22Rv1 (cell line): ENCODE data around the gene CYTIP.

ENCODE experiments used
- H3K27ac ChIP-seq: fragments of 450-650 bp; 2 replicates; pipeline ENCODE4 v1.5.1; 2017
- ZFX ChIP-seq: fragments of 450-650 bp; IDR thresholded peaks from 2 replicates; pipeline ENCODE4 v1.6.1; 2017; ENCODE audit warnings: antibody characterized with exemption, borderline replicate concordance
- TF ChIP-seq, protein P1 (sequence below): fragments of 450-650 bp; IDR thresholded peaks from 2 replicates; pipeline ENCODE4 v1.5.1; 2017; ENCODE audit warnings: mild to moderate bottlenecking

The CYTIP gene

DNA sequence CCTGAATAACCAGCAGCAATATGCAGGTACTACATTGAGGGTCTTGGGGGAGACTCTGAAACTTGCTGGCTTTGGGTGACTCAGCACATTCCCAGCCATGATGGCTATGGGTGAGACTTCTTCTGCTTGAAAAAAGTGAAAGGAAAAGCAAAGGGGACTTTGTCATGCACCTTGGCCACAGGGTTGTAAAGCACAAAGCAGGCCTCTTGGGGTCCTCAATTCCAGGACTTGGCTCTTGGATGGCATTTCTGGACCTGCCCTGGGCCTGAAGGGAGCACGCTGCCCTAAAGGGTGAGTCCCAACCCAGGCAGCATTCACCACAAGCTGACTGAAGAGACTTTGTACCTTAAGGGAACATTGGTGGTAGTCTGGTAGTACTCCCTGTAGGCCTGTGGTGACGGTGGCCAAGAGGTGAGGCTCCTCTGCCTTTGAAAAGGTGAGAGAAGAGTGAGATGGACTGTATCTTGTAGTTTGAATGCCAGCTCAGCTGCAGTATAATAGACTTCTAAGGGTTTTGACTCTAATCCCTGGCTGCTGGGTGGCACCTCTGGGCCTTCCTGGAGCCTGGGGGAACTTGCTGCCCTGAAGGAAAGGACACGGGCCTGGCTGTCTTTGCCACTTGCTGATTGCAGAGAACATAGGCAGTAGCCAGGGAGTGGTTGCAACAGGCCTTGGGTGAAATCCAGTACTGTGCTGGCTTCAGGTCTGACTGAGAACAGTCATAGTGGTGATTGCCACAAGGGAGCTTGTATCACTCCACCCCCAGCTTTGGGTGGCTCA lies 36.5 kb upstream of the CYTIP start:
- H3K27ac ChIP-seq: no peak overlapping the region
- TF ChIP-seq, protein P1, sequence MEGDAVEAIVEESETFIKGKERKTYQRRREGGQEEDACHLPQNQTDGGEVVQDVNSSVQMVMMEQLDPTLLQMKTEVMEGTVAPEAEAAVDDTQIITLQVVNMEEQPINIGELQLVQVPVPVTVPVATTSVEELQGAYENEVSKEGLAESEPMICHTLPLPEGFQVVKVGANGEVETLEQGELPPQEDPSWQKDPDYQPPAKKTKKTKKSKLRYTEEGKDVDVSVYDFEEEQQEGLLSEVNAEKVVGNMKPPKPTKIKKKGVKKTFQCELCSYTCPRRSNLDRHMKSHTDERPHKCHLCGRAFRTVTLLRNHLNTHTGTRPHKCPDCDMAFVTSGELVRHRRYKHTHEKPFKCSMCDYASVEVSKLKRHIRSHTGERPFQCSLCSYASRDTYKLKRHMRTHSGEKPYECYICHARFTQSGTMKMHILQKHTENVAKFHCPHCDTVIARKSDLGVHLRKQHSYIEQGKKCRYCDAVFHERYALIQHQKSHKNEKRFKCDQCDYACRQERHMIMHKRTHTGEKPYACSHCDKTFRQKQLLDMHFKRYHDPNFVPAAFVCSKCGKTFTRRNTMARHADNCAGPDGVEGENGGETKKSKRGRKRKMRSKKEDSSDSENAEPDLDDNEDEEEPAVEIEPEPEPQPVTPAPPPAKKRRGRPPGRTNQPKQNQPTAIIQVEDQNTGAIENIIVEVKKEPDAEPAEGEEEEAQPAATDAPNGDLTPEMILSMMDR: no peak
- TF ChIP-seq ZFX: no peak

DNA sequence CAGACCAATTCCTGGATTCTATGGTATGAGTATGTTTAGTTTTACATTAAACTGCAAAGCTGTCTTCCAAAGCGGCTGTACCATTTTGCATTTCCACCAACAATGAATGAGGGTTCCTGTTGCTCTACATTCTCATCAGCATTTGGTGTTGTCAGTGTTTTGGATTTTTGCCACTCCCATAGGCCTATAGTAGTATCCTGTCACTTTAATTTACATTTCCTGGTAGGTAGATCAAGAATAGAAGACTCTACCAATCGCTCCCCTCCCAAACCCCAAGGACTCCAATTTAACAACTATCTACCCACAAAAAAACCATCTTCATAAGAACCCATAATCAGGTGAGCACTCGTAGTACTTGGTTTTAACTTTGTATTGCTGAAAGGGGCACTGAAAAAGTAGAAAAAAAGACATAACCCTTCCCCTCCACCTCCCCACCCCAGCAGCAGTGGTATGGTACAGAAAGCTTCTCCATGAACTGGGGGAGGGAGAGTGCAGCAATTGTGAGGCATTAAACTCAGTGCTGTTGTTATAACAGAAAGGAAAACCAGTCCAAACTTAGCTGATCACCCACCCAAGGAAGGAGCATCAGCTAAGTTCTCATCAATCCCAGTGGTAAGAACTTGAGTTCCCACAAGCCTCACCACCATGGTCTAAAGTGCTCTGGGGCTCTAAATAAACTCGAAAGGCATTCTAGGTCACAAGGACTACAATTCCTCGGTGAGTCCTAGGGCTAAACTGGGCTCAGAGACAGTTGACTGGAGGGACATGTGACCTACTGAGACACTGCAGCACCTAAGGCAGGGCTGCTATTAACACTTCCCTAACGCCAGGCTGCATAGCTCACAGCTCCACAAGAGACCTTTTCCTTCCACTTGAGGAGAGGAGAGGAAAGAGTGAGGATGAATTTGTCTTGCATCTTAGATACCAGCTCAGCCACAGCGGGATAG lies 35.5 kb upstream of the CYTIP start:
- no peak for TF ChIP-seq ZFX
- TF ChIP-seq, protein P1: no peak
- H3K27ac ChIP-seq: no peak overlapping the region

DNA sequence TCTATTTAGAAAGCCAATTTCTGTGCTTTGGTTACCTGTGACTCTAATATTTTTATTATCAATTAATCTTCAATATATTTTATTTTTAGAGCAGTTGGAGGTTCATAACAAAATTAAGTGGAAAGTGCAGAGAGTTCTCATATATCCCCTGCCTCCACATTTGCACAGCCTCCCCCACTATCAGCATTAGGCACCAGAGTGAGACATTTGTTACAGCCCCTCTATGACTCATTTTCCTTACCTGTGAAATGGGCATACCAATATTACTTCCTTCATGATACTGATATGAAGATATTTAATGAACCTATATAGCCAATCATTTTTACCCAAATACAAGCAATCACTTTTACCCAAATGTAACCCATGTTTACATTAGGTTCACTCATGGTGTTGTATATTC lies 34.0 kb upstream of the CYTIP start:
- H3K27ac ChIP-seq: no peak overlapping the region
- TF ChIP-seq, protein P1: no peak
- no peak for TF ChIP-seq ZFX

DNA sequence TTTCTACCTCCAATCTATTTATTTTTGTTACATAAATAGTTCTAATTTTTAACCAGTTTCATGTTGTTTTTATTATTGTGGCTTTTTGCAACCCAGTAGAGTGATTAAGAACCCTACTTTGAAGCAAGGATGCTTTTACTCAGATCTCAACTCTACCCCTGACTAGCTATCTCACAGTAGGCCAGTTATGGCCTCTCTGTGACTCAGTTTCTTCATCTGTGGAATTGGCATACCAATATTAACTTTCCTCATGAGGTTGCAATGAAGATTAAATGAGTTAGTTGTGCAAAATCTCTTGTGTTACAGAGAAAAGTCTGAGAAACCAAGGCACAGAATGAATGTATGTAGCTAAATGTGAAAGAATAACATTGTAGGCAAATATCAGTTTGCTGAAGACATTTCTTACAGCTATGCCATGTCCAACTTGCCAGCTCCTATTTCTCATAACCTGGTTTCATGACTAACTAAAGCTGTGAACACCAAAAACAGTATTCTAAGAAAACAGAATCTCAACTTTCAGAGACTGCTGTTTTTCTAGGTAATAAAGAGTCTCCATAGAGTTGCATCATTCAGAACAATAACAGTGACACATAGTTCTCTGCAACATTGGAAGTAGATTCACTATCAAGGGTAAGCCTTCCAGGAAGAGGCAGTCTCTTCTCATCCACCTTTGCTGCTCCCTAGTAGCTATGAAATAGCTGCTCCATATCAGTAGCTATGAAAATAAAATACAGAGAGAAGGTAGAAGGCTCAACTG lies 33.2 kb upstream of the CYTIP start:
- no peak overlapping the region for H3K27ac ChIP-seq
- no peak for TF ChIP-seq ZFX
- TF ChIP-seq, protein P1: no peak

DNA sequence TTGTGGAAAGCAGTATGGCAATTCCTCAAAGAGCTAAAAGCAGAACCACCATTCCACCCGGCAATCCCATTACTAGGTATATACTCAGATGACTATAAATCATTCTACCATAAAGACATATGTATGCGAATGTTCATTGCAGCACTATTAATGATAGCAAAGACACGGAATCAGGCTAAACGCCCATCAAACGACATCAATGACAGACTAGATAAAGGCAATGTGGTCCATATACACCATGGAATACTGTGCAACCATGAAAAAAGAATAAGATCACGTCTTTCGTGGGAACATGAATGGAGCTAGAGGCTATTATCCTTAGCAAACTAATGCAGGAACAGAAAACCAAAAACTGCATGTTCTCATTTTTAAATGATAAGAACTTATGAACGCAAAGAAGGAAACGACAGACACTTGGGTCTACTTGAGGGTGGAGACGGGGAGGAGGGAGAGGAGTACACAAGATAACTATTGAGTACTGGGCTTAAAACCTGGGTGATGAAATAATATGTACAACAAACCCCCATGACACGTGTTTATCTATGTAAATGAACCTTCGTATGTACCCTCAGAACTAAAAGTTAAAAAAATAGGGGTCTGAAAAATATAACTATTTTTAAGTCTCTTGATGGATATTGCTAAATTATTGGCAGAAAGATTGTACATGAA lies 32.0 kb upstream of the CYTIP start:
- no peak overlapping the region for H3K27ac ChIP-seq
- TF ChIP-seq, protein P1: no peak
- no peak for TF ChIP-seq ZFX

DNA sequence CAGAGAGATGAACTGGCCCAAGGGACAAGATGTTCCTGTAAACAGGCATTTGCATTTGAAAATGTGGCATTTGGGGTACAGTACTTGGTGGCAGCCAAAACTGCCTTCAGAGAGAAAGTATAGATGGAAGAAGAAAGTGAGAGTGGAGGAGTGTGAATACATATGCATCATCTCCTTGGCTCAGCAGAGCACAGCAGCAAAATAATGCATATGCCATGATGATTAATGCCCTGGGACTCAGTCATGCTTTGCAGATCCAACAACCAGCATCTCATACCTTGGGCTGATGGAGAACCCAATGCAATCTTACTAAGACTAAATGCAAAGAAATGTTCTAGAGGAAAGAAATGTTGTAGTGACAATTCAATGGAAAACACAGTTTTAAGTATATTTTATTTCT lies 29.7 kb upstream of the CYTIP start:
- H3K27ac ChIP-seq: no peak overlapping the region
- TF ChIP-seq, protein P1: no peak
- TF ChIP-seq ZFX: no peak
